HCT116 (cell line): ENCODE results near the gene CHRNB1. TPM values are rescaled to one million over a fixed set of nuclear protein-coding genes. Genes with fewer than 3 reads are reported as not detected.

Experiments
- ATAC-seq: fragments of 200-7000 bp; cut with Tn5 transposase; 2 replicates; pipeline ENCODE4 v1.9.1; 2020; ENCODE audit warnings: mild to moderate bottlenecking, moderate library complexity
- BruUV-seq: library from RNA; stranded (reverse); fragments of 400-500 nt; replicated peaks from 2 replicates; lab custom pipeline; 2021; lab: Mats Ljungman, UMichigan
- CTCF ChIA-PET: fragments of 300-600 bp; sonication (Branson Sonifier 250); formaldehyde crosslinking; loops from one replicate; lab custom pipeline; 2021; ENCODE audit warnings: antibody characterized with exemption; lab: Charles Lee
- POLR2A ChIA-PET: fragments of 300-600, 350-600 bp; sonication (Branson Sonifier 250); formaldehyde crosslinking; loops from one replicate; lab custom pipeline; 2021; ENCODE audit warnings: antibody characterized with exemption; lab: Charles Lee
- RAD21 ChIA-PET, 2 experiments: fragments of 300-600 bp; sonication (Branson Sonifier 250); formaldehyde crosslinking; loops; one replicate each; lab custom pipeline; 2023; ENCODE audit warnings: low total read pairs in 2 of 2; ENCODE audit not compliant: uncharacterized antibody in 2 of 2, unreplicated experiment in 2 of 2, low non-redundant PET in 1 of 2; lab: Charles Lee
- DNase-seq: peaks from one replicate; pipeline ENCODE4 v3.0.0-alpha.2; 2010; ENCODE audit warnings: low read depth, low spot score
- H2AFZ ChIP-seq: fragments of 200-600 bp; shearing (Covaris generic), sonication (generic); 2 replicates; pipeline ENCODE4 v1.6.1; 2017; ENCODE audit warnings: low read depth, mixed run types, mixed read lengths, antibody characterized with exemption, low read length; ENCODE audit not compliant: poor library complexity, severe bottlenecking
- H3K27ac ChIP-seq: 2 replicates; pipeline ENCODE4 v1.5.1; 2012; ENCODE audit warnings: low read depth, low read length
- H3K27me3 ChIP-seq: fragments of 200-600 bp; sonication (generic); 2 replicates; pipeline ENCODE4 v1.6.1; 2016; ENCODE audit warnings: mixed run types, low read length, mixed read lengths; ENCODE audit not compliant: insufficient read depth
- H3K36me3 ChIP-seq, 2 experiments: fragments of 200-500 bp in 1 of 2; fragments of 200-600 bp in 1 of 2; sonication (Bioruptor generic) in 1 of 2; sonication (generic) in 1 of 2; 2 replicates each; pipeline versions ENCODE4 v1.5.1 to v1.6.1; 2014 to 2016; ENCODE audit warnings: low read length in 2 of 2, inconsistent platforms in 1 of 2, mixed read lengths in 1 of 2, mixed run types in 1 of 2; ENCODE audit not compliant: insufficient read depth in 2 of 2, control insufficient read depth in 1 of 2
- H3K4me1 ChIP-seq, 2 experiments: fragments of 200-600 bp in 1 of 2; sonication (generic) in 1 of 2; 2 replicates each; pipeline versions ENCODE4 v1.5.1 to v1.6.1; 2012 to 2017; ENCODE audit warnings: low read length in 2 of 2, inconsistent platforms in 1 of 2, mild to moderate bottlenecking in 1 of 2, mixed read lengths in 1 of 2, mixed run types in 1 of 2, moderate library complexity in 1 of 2; ENCODE audit not compliant: insufficient read depth in 2 of 2, control insufficient read depth in 1 of 2
- H3K4me2 ChIP-seq: fragments of 200-600 bp; sonication (generic); 2 replicates; pipeline ENCODE4 v1.6.1; 2017; ENCODE audit warnings: mixed run types, low read length, mixed read lengths
- H3K4me3 ChIP-seq, 2 experiments: fragments of 200-600 bp in 1 of 2; sonication (generic) in 1 of 2; replicated peaks in 1 of 2; 2 replicates each; pipeline ENCODE4 v1.5.1; 2011 to 2016; ENCODE audit warnings: low read length in 2 of 2, control low read depth in 1 of 2, low read depth in 1 of 2, mild to moderate bottlenecking in 1 of 2, mixed read lengths in 1 of 2, mixed run types in 1 of 2
- H3K79me2 ChIP-seq: fragments of 200-600 bp; sonication (generic); 2 replicates; pipeline ENCODE4 v1.6.1; 2017; ENCODE audit warnings: mild to moderate bottlenecking, mixed run types, low read length, moderate library complexity, mixed read lengths; ENCODE audit not compliant: insufficient read depth
- H3K9ac ChIP-seq: fragments of 200-600 bp; sonication (generic); 2 replicates; pipeline ENCODE4 v1.6.1; 2016; ENCODE audit warnings: low read length, mixed read lengths
- H3K9me2 ChIP-seq: fragments of 200-600 bp; sonication (generic), shearing (Covaris generic); 2 replicates; pipeline ENCODE4 v1.6.1; 2017; ENCODE audit warnings: mixed run types, mild to moderate bottlenecking, moderate library complexity; ENCODE audit not compliant: insufficient read depth
- H3K9me3 ChIP-seq, 2 experiments: fragments of 200-500 bp in 1 of 2; fragments of 200-600 bp in 1 of 2; sonication (Bioruptor generic) in 1 of 2; sonication (generic) in 1 of 2; 2 replicates each; pipeline ENCODE4 v1.6.1; 2014 to 2017; ENCODE audit warnings: low read length in 2 of 2, mixed read lengths in 2 of 2, inconsistent platforms in 1 of 2, low read depth in 1 of 2, mild to moderate bottlenecking in 1 of 2, mixed run types in 1 of 2, moderate library complexity in 1 of 2; ENCODE audit not compliant: control insufficient read depth in 1 of 2, insufficient read depth in 1 of 2
- H4K20me1 ChIP-seq: fragments of 200-600 bp; sonication (generic), shearing (Covaris generic); 2 replicates; pipeline ENCODE4 v1.6.1; 2017; ENCODE audit warnings: mixed run types, mild to moderate bottlenecking, moderate library complexity; ENCODE audit not compliant: insufficient read depth
- ATF3 ChIP-seq: IDR thresholded peaks from 2 replicates; pipeline ENCODE4 v1.6.1; 2012
- ELF1 ChIP-seq: IDR thresholded peaks from 2 replicates; pipeline ENCODE4 v1.6.1; 2012; ENCODE audit warnings: low read depth, borderline replicate concordance
- EZH2phosphoT487 ChIP-seq: fragments of 200-600 bp; IDR thresholded peaks from 2 replicates; pipeline ENCODE4 v1.6.1; 2018; ENCODE audit warnings: antibody characterized with exemption, borderline replicate concordance
- FOSL1 ChIP-seq: IDR thresholded peaks from 2 replicates; pipeline ENCODE4 v1.6.1; 2012; ENCODE audit warnings: low read depth
- POLR2AphosphoS5 ChIP-seq: IDR thresholded peaks from 2 replicates; pipeline ENCODE4 v1.6.1; 2011; ENCODE audit warnings: mild to moderate bottlenecking, low read depth, low read length, moderate library complexity
- RAD21 ChIP-seq: IDR thresholded peaks from 2 replicates; pipeline ENCODE4 v1.6.1; 2012; ENCODE audit warnings: low read depth, mild to moderate bottlenecking
- SIN3A ChIP-seq: IDR thresholded peaks from 2 replicates; pipeline ENCODE4 v1.6.1; 2012; ENCODE audit warnings: low read depth
- TCF7L2 ChIP-seq: IDR thresholded peaks from 2 replicates; pipeline ENCODE4 v1.7.0; 2011; ENCODE audit warnings: borderline replicate concordance, inconsistent platforms; ENCODE audit not compliant: insufficient read depth, insufficient read length; ENCODE audit errors: extremely low read depth
- YY1 ChIP-seq: IDR thresholded peaks from 2 replicates; pipeline ENCODE4 v1.6.1; 2011; ENCODE audit warnings: low read length, low read depth, moderate library complexity, mild to moderate bottlenecking; ENCODE audit not compliant: insufficient replicate concordance; ENCODE audit errors: extremely low read depth
- ZNF274 ChIP-seq: fragments of 200-500 bp; sonication (Bioruptor generic); IDR thresholded peaks from 2 replicates; pipeline ENCODE4 v1.6.1; 2014; ENCODE audit warnings: mild to moderate bottlenecking, low read depth, low read length, inconsistent platforms
- intact Hi-C: fragments of 100-400 bp; cut with micrococcal nuclease; formaldehyde crosslinking; loops from 2 replicates; pipeline ENCODE4 v1.10.0; 2022
- total RNA-seq: library from RNA; stranded (reverse); gene quantifications from one replicate; pipeline ENCODE4 v1.2.1, GENCODE V29; 2021; ENCODE audit not compliant: unreplicated experiment
- TF ChIP-seq, protein P1 (sequence below): IDR thresholded peaks from 2 replicates; pipeline ENCODE4 v1.6.1; 2012; ENCODE audit warnings: low read depth
- TF ChIP-seq, protein P2 (sequence below): IDR thresholded peaks from 2 replicates; pipeline ENCODE4 v1.6.1; 2011; ENCODE audit warnings: mild to moderate bottlenecking, low read length, moderate library complexity; ENCODE audit not compliant: insufficient replicate concordance; ENCODE audit errors: extremely low read depth

CHRNB1 gene
- total RNA-seq, 1 experiment from 2014 or later = 10.4 TPM

GRCh38 chr17:7448461-7448860 lies 3.6 kb downstream of the CHRNB1 start:
- BruUV-seq = no TSS peak
- H3K4me1 ChIP-seq = peaks cover 24 to 36% of the 10 kb centered on the region in 2 experiments
- RAD21 ChIA-PET = no interaction called here
- H3K36me3 ChIP-seq = no peaks in the 10 kb centered on the region
- H3K9me3 ChIP-seq = no peaks in the 10 kb centered on the region
- CTCF ChIA-PET = no interaction called here
- DNase-seq (no peak), ATAC-seq (no peak)
- no peak overlapping the region for H3K4me2 ChIP-seq
- POLR2A ChIA-PET = no interaction called here
- intact Hi-C loops = no loop called here
- H2AFZ ChIP-seq = no peak overlapping the region
- H3K9me2 ChIP-seq = no peaks in the 10 kb centered on the region
- no peak overlapping the region for H3K4me3 ChIP-seq
- no peak overlapping the region for H3K27ac ChIP-seq
- no peaks in the 10 kb centered on the region for H3K79me2 ChIP-seq
- TF ChIP-seq RAD21 = no peak
- TF ChIP-seq ATF3 = no peak
- TF ChIP-seq ELF1 = no peak
- TF ChIP-seq POLR2AphosphoS5 = no peak
- TF ChIP-seq ZNF274 = no peak
- no peak for TF ChIP-seq TCF7L2
- no peak for TF ChIP-seq SIN3A
- TF ChIP-seq, protein P1, sequence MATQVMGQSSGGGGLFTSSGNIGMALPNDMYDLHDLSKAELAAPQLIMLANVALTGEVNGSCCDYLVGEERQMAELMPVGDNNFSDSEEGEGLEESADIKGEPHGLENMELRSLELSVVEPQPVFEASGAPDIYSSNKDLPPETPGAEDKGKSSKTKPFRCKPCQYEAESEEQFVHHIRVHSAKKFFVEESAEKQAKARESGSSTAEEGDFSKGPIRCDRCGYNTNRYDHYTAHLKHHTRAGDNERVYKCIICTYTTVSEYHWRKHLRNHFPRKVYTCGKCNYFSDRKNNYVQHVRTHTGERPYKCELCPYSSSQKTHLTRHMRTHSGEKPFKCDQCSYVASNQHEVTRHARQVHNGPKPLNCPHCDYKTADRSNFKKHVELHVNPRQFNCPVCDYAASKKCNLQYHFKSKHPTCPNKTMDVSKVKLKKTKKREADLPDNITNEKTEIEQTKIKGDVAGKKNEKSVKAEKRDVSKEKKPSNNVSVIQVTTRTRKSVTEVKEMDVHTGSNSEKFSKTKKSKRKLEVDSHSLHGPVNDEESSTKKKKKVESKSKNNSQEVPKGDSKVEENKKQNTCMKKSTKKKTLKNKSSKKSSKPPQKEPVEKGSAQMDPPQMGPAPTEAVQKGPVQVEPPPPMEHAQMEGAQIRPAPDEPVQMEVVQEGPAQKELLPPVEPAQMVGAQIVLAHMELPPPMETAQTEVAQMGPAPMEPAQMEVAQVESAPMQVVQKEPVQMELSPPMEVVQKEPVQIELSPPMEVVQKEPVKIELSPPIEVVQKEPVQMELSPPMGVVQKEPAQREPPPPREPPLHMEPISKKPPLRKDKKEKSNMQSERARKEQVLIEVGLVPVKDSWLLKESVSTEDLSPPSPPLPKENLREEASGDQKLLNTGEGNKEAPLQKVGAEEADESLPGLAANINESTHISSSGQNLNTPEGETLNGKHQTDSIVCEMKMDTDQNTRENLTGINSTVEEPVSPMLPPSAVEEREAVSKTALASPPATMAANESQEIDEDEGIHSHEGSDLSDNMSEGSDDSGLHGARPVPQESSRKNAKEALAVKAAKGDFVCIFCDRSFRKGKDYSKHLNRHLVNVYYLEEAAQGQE = no peak
- no peak for TF ChIP-seq EZH2phosphoT487
- no peak for TF ChIP-seq FOSL1
- TF ChIP-seq, protein P2, sequence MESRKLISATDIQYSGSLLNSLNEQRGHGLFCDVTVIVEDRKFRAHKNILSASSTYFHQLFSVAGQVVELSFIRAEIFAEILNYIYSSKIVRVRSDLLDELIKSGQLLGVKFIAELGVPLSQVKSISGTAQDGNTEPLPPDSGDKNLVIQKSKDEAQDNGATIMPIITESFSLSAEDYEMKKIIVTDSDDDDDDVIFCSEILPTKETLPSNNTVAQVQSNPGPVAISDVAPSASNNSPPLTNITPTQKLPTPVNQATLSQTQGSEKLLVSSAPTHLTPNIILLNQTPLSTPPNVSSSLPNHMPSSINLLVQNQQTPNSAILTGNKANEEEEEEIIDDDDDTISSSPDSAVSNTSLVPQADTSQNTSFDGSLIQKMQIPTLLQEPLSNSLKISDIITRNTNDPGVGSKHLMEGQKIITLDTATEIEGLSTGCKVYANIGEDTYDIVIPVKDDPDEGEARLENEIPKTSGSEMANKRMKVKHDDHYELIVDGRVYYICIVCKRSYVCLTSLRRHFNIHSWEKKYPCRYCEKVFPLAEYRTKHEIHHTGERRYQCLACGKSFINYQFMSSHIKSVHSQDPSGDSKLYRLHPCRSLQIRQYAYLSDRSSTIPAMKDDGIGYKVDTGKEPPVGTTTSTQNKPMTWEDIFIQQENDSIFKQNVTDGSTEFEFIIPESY = no peak
- TF ChIP-seq YY1 = no peak
- H4K20me1 ChIP-seq = no peaks in the 10 kb centered on the region
- no peak overlapping the region for H3K9ac ChIP-seq
- no peaks in the 10 kb centered on the region for H3K27me3 ChIP-seq
